ENCODE data around the gene DCP1A.

The DCP1A gene

DNA sequence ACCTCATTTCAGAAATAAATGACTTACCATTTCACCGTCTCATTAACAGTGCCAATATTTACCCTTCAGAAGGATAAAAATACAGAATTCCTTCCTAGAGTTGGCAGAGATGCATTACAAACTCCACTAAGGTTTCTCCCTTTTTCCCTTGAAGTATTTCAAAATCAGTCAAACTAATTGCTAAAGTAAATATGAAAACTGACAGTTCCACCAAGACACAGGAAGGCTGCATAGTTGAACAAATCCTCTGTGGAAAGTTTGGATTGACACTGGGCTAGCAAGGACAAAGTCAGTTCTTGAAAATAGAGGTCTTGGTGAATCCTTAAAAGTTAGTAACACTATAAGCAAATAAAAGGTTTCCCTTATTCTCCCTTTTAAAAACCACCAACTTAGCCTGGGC is 34.5 kb downstream of the DCP1A start:
- Histone ChIP-seq H3K4me1 (ENCODE audit: insufficient read depth, low read length, severe bottlenecking) (no peaks in the 10 kb centered on the region), H3K36me3 (ENCODE audit: insufficient read depth, low read length) (peaks cover 53% of the 10 kb centered on the region), H3K4me2 (ENCODE audit: low read length) (no peak overlapping the region), H3K9me2 (ENCODE audit: low read depth, low read length) (no peaks in the 10 kb centered on the region), H4K20me1 (ENCODE audit: insufficient read depth, low read length) (no peaks in the 10 kb centered on the region), H3K4me3 (ENCODE audit: low read depth, low read length, poor library complexity, severe bottlenecking) (no peak overlapping the region), H3K27ac (ENCODE audit: low read depth, low read length, poor library complexity, severe bottlenecking) (no peak overlapping the region), H3F3A (ENCODE audit: insufficient read depth, low read length) (no peaks in the 10 kb centered on the region; the same call in 1 of the 2 replicates), H2AFZ (ENCODE audit: low read length) (no peak overlapping the region), H3K9me3 (ENCODE audit: low read length) (no peaks in the 10 kb centered on the region), H3K9ac (ENCODE audit: low read length) (no peak overlapping the region), H3K79me2 (ENCODE audit: insufficient read depth, low read length) (no peaks in the 10 kb centered on the region), H3K27me3 (ENCODE audit: insufficient read depth, low read length) (no peaks in the 10 kb centered on the region)
- no peak for TF ChIP-seq CTCF (IDR thresholded peaks at IDR 0.05; ENCODE audit: low read length)
- no peak for TF ChIP-seq EZH2 (IDR thresholded peaks at IDR 0.05; ENCODE audit: borderline replicate concordance, low read length)

DNA sequence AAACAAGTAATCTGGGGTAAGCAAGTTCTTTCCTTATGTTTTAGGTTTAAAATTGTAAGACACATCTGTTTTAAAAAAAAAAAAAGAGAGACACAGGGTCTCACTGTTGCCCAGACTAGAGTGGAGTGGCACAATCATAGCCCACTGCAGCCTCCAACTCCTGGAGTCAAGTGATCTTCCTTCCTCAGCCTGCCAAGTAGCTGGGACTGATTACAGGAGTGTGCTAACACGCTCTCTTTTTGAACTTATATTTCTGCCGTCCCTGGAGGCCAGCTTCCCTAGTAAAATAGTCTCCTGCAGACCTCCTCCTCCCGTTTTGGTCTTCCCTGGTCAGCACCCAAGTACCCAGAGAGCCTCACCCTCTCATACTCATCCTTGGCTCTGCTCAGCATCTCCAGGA is 35.5 kb downstream of the DCP1A start:
- Histone ChIP-seq H3K27me3 (ENCODE audit: insufficient read depth, low read length) (no peaks in the 10 kb centered on the region), H2AFZ (ENCODE audit: low read length) (no peak overlapping the region), H3K4me3 (ENCODE audit: low read depth, low read length, poor library complexity, severe bottlenecking) (no peak overlapping the region), H3K79me2 (ENCODE audit: insufficient read depth, low read length) (no peaks in the 10 kb centered on the region), H3K4me2 (ENCODE audit: low read length) (no peak overlapping the region), H3K9me2 (ENCODE audit: low read depth, low read length) (no peaks in the 10 kb centered on the region), H3K27ac (ENCODE audit: low read depth, low read length, poor library complexity, severe bottlenecking) (no peak overlapping the region), H3K9me3 (ENCODE audit: low read length) (no peaks in the 10 kb centered on the region), H3F3A (ENCODE audit: insufficient read depth, low read length) (no peaks in the 10 kb centered on the region; the same call in 1 of the 2 replicates), H3K4me1 (ENCODE audit: insufficient read depth, low read length, severe bottlenecking) (no peaks in the 10 kb centered on the region), H4K20me1 (ENCODE audit: insufficient read depth, low read length) (no peaks in the 10 kb centered on the region), H3K36me3 (ENCODE audit: insufficient read depth, low read length) (peaks cover 52% of the 10 kb centered on the region), H3K9ac (ENCODE audit: low read length) (no peak overlapping the region)
- TF ChIP-seq CTCF (IDR thresholded peaks at IDR 0.05; ENCODE audit: low read length) (no peak), EZH2 (IDR thresholded peaks at IDR 0.05; ENCODE audit: borderline replicate concordance, low read length) (no peak)

DNA sequence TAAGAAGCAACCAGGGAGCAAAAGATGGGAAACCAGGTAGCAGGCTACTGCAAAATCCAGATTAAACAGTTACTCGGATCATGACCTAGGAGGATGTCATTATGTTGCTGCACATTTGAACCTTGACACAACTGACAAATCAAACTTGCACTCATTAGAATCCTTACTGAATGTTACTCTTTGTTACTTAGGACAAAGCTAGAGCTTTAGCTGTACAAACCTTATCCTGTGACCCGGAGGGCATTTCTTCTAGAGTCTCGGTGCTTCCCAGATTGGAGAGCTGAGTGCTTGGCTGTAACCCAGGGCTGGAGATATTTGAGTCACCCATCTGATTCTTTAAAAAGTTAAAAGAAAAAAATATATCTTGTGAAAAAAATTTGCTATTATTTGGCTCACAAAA is 43.4 kb downstream of the DCP1A start:
- H4K20me1 ChIP-seq (ENCODE audit: insufficient read depth, low read length) = no peaks in the 10 kb centered on the region
- no peak overlapping the region for H2AFZ ChIP-seq (ENCODE audit: low read length)
- H3K27ac ChIP-seq (ENCODE audit: low read depth, low read length, poor library complexity, severe bottlenecking) = no peak overlapping the region
- H3K9me3 ChIP-seq (ENCODE audit: low read length) = no peaks in the 10 kb centered on the region
- H3K9ac ChIP-seq (ENCODE audit: low read length) = no peak overlapping the region
- H3K27me3 ChIP-seq (ENCODE audit: insufficient read depth, low read length) = no peaks in the 10 kb centered on the region
- H3K4me2 ChIP-seq (ENCODE audit: low read length) = no peak overlapping the region
- H3F3A ChIP-seq (ENCODE audit: insufficient read depth, low read length) = no peaks in the 10 kb centered on the region; the same call in 1 of the 2 replicates
- H3K79me2 ChIP-seq (ENCODE audit: insufficient read depth, low read length) = no peaks in the 10 kb centered on the region
- no peaks in the 10 kb centered on the region for H3K4me1 ChIP-seq (ENCODE audit: insufficient read depth, low read length, severe bottlenecking)
- peaks cover 29% of the 10 kb centered on the region for H3K36me3 ChIP-seq (ENCODE audit: insufficient read depth, low read length)
- H3K9me2 ChIP-seq (ENCODE audit: low read depth, low read length) = no peaks in the 10 kb centered on the region
- TF ChIP-seq CTCF (IDR thresholded peaks at IDR 0.05; ENCODE audit: low read length) (no peak), EZH2 (IDR thresholded peaks at IDR 0.05; ENCODE audit: borderline replicate concordance, low read length) (no peak)
- H3K4me3 ChIP-seq (ENCODE audit: low read depth, low read length, poor library complexity, severe bottlenecking) = no peak overlapping the region

Data from OCI-LY1 (cell line).